ENCODE data around the gene CEACAM8. TPM values are rescaled to one million over a fixed set of nuclear protein-coding genes. Genes with fewer than 3 reads are reported as not detected.

The CEACAM8 gene
- total RNA-seq, 1 experiment from 2014 or later, result not detected

- H3K27me3 ChIP-seq (ENCODE audit: insufficient read depth, low read length), result 0 out of 2 replicates have a peak, but pooled peaks cover 2% of the 10 kb centered on the region
- no peak for TF ChIP-seq EZH2phosphoT487 (IDR thresholded peaks at IDR 0.05; ENCODE audit: borderline replicate concordance)
- TF ChIP-seq ZNF274 (IDR thresholded peaks at IDR 0.05; ENCODE audit: low read depth, low read length), result no peak
- no peaks in the 10 kb centered on the region for H3K36me3 ChIP-seq (ENCODE audit: control insufficient read depth in 1 of 2, insufficient read depth in 2 of 2, low read length in 2 of 2)
- H2AFZ ChIP-seq (ENCODE audit: low read depth, low read length, poor library complexity, severe bottlenecking), result no peak overlapping the region
- ChIA-PET RAD21 (ENCODE audit: low non-redundant PET in 1 of 2, low total read pairs in 2 of 2, uncharacterized antibody in 2 of 2, unreplicated experiment in 2 of 2) (no interaction called here), POLR2A (no interaction called here), CTCF (interaction anchor here (1.2 kb wide), 1 partner anchor 117 kb away, joined by 3 read pairs; no protein-coding TSS in a partner anchor)
- no peaks in the 10 kb centered on the region for H3K9me3 ChIP-seq (ENCODE audit: control insufficient read depth in 1 of 2, insufficient read depth in 1 of 2, low read depth in 1 of 2, low read length in 2 of 2)
- H3K9me2 ChIP-seq (ENCODE audit: insufficient read depth), result no peaks in the 10 kb centered on the region
- H3K4me2 ChIP-seq (ENCODE audit: low read length), result no peak overlapping the region
- no TSS peak for BruUV-seq (replicated peaks)
- H3K79me2 ChIP-seq (ENCODE audit: insufficient read depth, low read length), result no peaks in the 10 kb centered on the region
- DNase-seq (ENCODE audit: low read depth, low spot score), result no peak
- H4K20me1 ChIP-seq (ENCODE audit: insufficient read depth), result no peaks in the 10 kb centered on the region
- intact Hi-C loops (cut with micrococcal nuclease), result no loop called here
- no peak overlapping the region for H3K27ac ChIP-seq (ENCODE audit: low read depth, low read length)
- no peak overlapping the region for H3K9ac ChIP-seq (ENCODE audit: low read length)
- ATAC-seq, result no peak
- no peaks in the 10 kb centered on the region for H3K4me1 ChIP-seq (ENCODE audit: control insufficient read depth in 1 of 2, insufficient read depth in 2 of 2, low read length in 2 of 2)
- no peak overlapping the region for H3K4me3 ChIP-seq (replicated peaks in 1 of 2; ENCODE audit: low read depth in 1 of 2, low read length in 2 of 2)
Measured at GRCh38 chr19:42555801-42556200, 38.9 kb downstream of the CEACAM8 start.

- Histone ChIP-seq H2AFZ (ENCODE audit: low read depth, low read length, poor library complexity, severe bottlenecking) (no peak overlapping the region), H3K9ac (ENCODE audit: low read length) (no peak overlapping the region), H3K9me2 (ENCODE audit: insufficient read depth) (no peaks in the 10 kb centered on the region), H3K79me2 (ENCODE audit: insufficient read depth, low read length) (no peaks in the 10 kb centered on the region), H3K27me3 (ENCODE audit: insufficient read depth, low read length) (0 out of 2 replicates have a peak, but pooled peaks cover 1% of the 10 kb centered on the region), H3K4me1 (ENCODE audit: control insufficient read depth in 1 of 2, insufficient read depth in 2 of 2, low read length in 2 of 2) (no peaks in the 10 kb centered on the region), H3K4me2 (ENCODE audit: low read length) (no peak overlapping the region), H3K4me3 (replicated peaks in 1 of 2; ENCODE audit: low read depth in 1 of 2, low read length in 2 of 2) (no peak overlapping the region), H3K27ac (ENCODE audit: low read depth, low read length) (no peak overlapping the region), H3K9me3 (ENCODE audit: control insufficient read depth in 1 of 2, insufficient read depth in 1 of 2, low read depth in 1 of 2, low read length in 2 of 2) (no peaks in the 10 kb centered on the region), H3K36me3 (ENCODE audit: control insufficient read depth in 1 of 2, insufficient read depth in 2 of 2, low read length in 2 of 2) (no peaks in the 10 kb centered on the region), H4K20me1 (ENCODE audit: insufficient read depth) (no peaks in the 10 kb centered on the region)
- no TSS peak for BruUV-seq (replicated peaks)
- no peak for DNase-seq (ENCODE audit: low read depth, low spot score)
- intact Hi-C loops (cut with micrococcal nuclease), result no loop called here
- ChIA-PET CTCF (no interaction called here), POLR2A (no interaction called here), RAD21 (ENCODE audit: low non-redundant PET in 1 of 2, low total read pairs in 2 of 2, uncharacterized antibody in 2 of 2, unreplicated experiment in 2 of 2) (no interaction called here)
- no peak for ATAC-seq
- TF ChIP-seq TCF7L2 (IDR thresholded peaks at IDR 0.05; ENCODE audit: borderline replicate concordance, extremely low read depth, insufficient read depth, insufficient read length), result no peak
- TF ChIP-seq YY1 (IDR thresholded peaks at IDR 0.05; ENCODE audit: extremely low read depth, insufficient replicate concordance, low read depth, low read length), result no peak
- TF ChIP-seq ZNF274 (IDR thresholded peaks at IDR 0.05; ENCODE audit: low read depth, low read length), result no peak
- no peak for TF ChIP-seq EZH2phosphoT487 (IDR thresholded peaks at IDR 0.05; ENCODE audit: borderline replicate concordance)
- TF ChIP-seq FOSL1 (IDR thresholded peaks at IDR 0.05; ENCODE audit: low read depth), result no peak
- TF ChIP-seq ATF3 (IDR thresholded peaks at IDR 0.05), result no peak
- no peak for TF ChIP-seq CTCF (IDR thresholded peaks at IDR 0.05 in 2 of 3, conservative IDR thresholded peaks at IDR 0.05 in 1 of 3; ENCODE audit: borderline replicate concordance in 1 of 3, insufficient read depth in 1 of 3, low read depth in 2 of 3, low read length in 2 of 3)
- no peak for TF ChIP-seq POLR2A (IDR thresholded peaks at IDR 0.05; ENCODE audit: borderline replicate concordance, extremely low read depth, insufficient read depth, insufficient read length)
- no peak for TF ChIP-seq SIN3A (IDR thresholded peaks at IDR 0.05; ENCODE audit: low read depth)
- no peak for TF ChIP-seq JUND (IDR thresholded peaks at IDR 0.05)
- TF ChIP-seq ELF1 (IDR thresholded peaks at IDR 0.05; ENCODE audit: borderline replicate concordance, low read depth), result no peak
- no peak for TF ChIP-seq ZFX (IDR thresholded peaks at IDR 0.05)
- no peak for TF ChIP-seq REST (IDR thresholded peaks at IDR 0.05; ENCODE audit: low read depth)
- TF ChIP-seq SP1 (IDR thresholded peaks at IDR 0.05; ENCODE audit: low read depth), result no peak
- TF ChIP-seq EGR1 (IDR thresholded peaks at IDR 0.05; ENCODE audit: low read depth), result no peak
Measured at GRCh38 chr19:42555317-42555716, 39.4 kb downstream of the CEACAM8 start.

All from HCT116 (cell line).